ENCODE measurements around the gene TRRAP. TPM values are rescaled to one million over a fixed set of nuclear protein-coding genes. Genes with fewer than 3 reads are reported as not detected.

The TRRAP gene
- total and polyA plus RNA-seq, 8 donors, result 4.3 to 38.0 (median 15.7) TPM

- DNase-seq, result no peak
- Histone ChIP-seq H3K27me3 (no peaks in the 10 kb centered on the region), H3K4me1 (no peaks in the 10 kb centered on the region), H3K27ac (no peak overlapping the region), H3K36me3 (peaks cover 94 to 100% (median 100%) of the 10 kb centered on the region in 4 donors), H3K4me3 (no peak overlapping the region), H3K9me3 (no peaks in the 10 kb centered on the region)
- intact Hi-C loops (cut with DNase I; ENCODE audit: low total_unique reads), result no loop called here
- WGBS, 5 donors, result 93 to 96% (median 93%) methylated on average over 24 of the region's 24 CpGs
- TF ChIP-seq POLR2AphosphoS5 (IDR thresholded peaks at IDR 0.05) (no peak), CTCF (IDR thresholded peaks at IDR 0.05) (no peak), EP300 (IDR thresholded peaks at IDR 0.05) (no peak), POLR2A (IDR thresholded peaks at IDR 0.05) (no peak)
Measured at GRCh38 chr7:98970016-98970615, 91.8 kb downstream of the TRRAP start.

DNA sequence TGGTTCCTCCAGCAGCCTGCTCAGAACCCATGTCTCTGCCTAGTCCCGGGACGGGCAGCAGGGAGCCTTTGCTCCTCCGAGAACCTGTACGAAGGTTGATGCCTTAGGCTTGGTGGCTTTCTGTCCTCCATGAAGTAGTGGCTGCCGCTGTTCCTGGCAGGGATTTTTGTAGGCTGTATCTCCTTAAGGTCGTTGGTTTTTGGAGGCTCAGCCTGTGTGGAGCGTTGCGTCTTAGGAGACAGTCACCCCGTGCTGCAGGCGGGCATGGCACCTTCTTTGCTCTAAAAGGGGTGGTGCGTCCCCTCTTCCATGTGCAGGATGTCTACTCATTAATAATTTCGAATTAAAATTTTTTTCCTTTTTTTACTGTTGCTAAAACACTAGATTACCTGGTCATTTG is 92.5 kb downstream of the TRRAP start:
- peaks cover 94 to 100% (median 100%) of the 10 kb centered on the region in 4 donors for H3K36me3 ChIP-seq

DNA sequence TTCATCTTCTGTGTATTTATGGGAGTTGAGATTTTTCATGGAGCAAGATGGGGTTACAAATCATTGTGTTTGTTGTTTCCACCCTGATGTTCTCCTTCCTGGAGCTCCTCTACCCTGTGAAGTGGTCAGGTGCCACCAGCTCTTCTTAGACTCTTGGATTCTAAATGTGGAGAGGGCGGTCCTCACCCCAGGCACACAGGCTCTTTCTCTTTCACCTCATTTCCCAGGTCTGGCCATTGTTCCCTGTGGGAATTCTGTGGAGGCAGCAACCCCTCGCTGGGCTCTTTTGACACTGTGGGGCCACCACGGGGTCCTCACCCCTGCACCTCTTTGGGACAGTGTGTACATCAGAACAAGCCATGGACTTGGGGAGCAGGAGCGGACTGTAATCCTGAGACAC is 95.9 kb downstream of the TRRAP start:
- 94 to 100% (median 97%) methylated on average over 4 of the region's 4 CpGs for WGBS, 5 donors
- Histone ChIP-seq H3K27ac (no peak overlapping the region), H3K4me3 (no peak overlapping the region), H3K27me3 (no peaks in the 10 kb centered on the region), H3K36me3 (peaks cover 94 to 100% (median 100%) of the 10 kb centered on the region in 4 donors), H3K9me3 (no peaks in the 10 kb centered on the region), H3K4me1 (no peaks in the 10 kb centered on the region)
- intact Hi-C loops (cut with DNase I; ENCODE audit: low total_unique reads), result no loop called here
- no peak for DNase-seq
- TF ChIP-seq EP300 (IDR thresholded peaks at IDR 0.05), result no peak
- TF ChIP-seq POLR2AphosphoS5 (IDR thresholded peaks at IDR 0.05), result no peak
- TF ChIP-seq CTCF (IDR thresholded peaks at IDR 0.05), result no peak
- no peak for TF ChIP-seq POLR2A (IDR thresholded peaks at IDR 0.05)

More for the DNA sequence above, 92.5 kb downstream of the TRRAP start:
- 91 to 96% (median 95%) methylated on average over 12 of the region's 12 CpGs for WGBS, 5 donors
- Histone ChIP-seq H3K4me1 (no peaks in the 10 kb centered on the region), H3K9me3 (no peaks in the 10 kb centered on the region), H3K27me3 (no peaks in the 10 kb centered on the region), H3K27ac (no peak overlapping the region), H3K4me3 (no peak overlapping the region)
- no peak for TF ChIP-seq CTCF (IDR thresholded peaks at IDR 0.05)
- TF ChIP-seq EP300 (IDR thresholded peaks at IDR 0.05), result no peak
- no peak for TF ChIP-seq POLR2A (IDR thresholded peaks at IDR 0.05)
- no peak for TF ChIP-seq POLR2AphosphoS5 (IDR thresholded peaks at IDR 0.05)
- intact Hi-C loops (cut with DNase I; ENCODE audit: low total_unique reads), result no loop called here
- no peak for DNase-seq

DNA sequence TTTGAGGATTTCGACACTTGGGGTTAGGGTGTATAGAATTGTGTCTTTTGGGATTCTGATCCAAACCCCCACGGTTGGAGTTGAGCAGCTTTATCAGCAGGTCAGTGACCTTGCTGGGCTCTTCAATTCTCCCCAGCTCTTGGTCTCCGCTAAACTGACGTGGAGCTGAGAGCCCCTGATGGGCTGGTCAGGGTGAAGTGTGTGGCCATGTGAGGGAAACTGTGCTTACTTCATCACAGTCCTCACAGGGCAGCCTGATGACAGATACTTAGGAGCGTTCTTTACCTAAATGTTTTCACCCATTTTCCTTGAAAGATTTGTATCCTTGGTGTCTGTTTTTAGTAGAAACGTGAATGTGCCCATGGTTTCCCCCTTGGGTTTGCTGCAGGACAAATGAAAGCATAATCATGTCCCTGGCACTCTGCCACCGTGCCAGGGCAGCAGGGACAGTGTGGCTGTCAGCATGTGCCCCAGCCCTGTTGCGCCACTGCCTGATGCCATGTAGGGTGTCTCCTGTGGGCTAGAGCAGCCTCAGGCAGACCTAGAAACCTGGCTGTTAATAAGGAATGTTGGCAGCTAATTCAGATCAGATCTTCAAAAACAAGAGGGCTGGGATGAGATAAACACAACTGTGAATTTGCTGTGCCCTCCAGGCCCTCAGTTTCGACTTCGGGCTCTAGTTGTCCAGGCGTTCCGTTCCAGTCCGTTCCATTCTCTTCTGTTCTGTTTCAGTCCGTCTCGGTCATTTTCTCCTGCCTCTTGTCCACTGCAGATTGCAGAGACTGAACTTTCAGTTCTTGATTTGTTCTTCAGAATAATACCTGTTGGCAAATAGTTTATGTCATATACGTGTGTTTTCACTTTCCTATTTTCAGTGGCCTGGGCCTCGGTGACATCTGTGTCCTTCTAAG is 96.8 kb downstream of the TRRAP start:
- H3K4me3 ChIP-seq, result no peak overlapping the region
- H3K27me3 ChIP-seq, result no peaks in the 10 kb centered on the region
- TF ChIP-seq EP300 (IDR thresholded peaks at IDR 0.05), result no peak
- no peak for TF ChIP-seq POLR2AphosphoS5 (IDR thresholded peaks at IDR 0.05)
- TF ChIP-seq POLR2A (IDR thresholded peaks at IDR 0.05), result no peak
- TF ChIP-seq CTCF (IDR thresholded peaks at IDR 0.05), result no peak
- H3K36me3 ChIP-seq, result peaks cover 94 to 100% (median 100%) of the 10 kb centered on the region in 4 donors
- no peaks in the 10 kb centered on the region for H3K4me1 ChIP-seq
- 89 to 92% (median 91%) methylated on average over 17 of the region's 17 CpGs for WGBS, 5 donors
- H3K27ac ChIP-seq, result no peak overlapping the region
- DNase-seq, result no peak
- H3K9me3 ChIP-seq, result no peaks in the 10 kb centered on the region
- intact Hi-C loops (cut with DNase I; ENCODE audit: low total_unique reads), result no loop called here
